GM12878 (cell line): ENCODE data around the gene PREX1. TPM values are rescaled to one million over a fixed set of nuclear protein-coding genes. Genes with fewer than 3 reads are reported as not detected.

Experiments
- ATAC-seq: fragments of 200-7000 bp; cut with Tn5 transposase; 3 replicates; pipeline ENCODE4 v1.9.1; 2020; ENCODE audit warnings: mild to moderate bottlenecking, moderate library complexity
- BruUV-seq: library from RNA; stranded (reverse); fragments of 400-500 nt; replicated peaks from 2 replicates; lab custom pipeline; 2021; lab: Mats Ljungman, UMichigan
- CTCF ChIA-PET: fragments of 300-600 bp; sonication (Branson Sonifier 250); formaldehyde crosslinking; extraction: SDS; loops from one replicate; lab custom pipeline; 2021; ENCODE audit warnings: inconsistent platforms; lab: Yijun Ruan, JAX
- POLR2A ChIA-PET: fragments of 350-600 bp; formaldehyde crosslinking; extraction: SDS; loops from one replicate; lab custom pipeline; 2021; ENCODE audit warnings: inconsistent platforms; lab: Charles Lee
- RAD21 ChIA-PET: fragments of 300-600 bp; sonication (Branson Sonifier 250); formaldehyde crosslinking; loops from one replicate; lab custom pipeline; 2023; ENCODE audit warnings: antibody characterized with exemption; ENCODE audit not compliant: unreplicated experiment; lab: Charles Lee
- SMC1A ChIA-PET: fragments of 300-600 bp; sonication (Branson Sonifier 250); formaldehyde crosslinking; loops from one replicate; lab custom pipeline; 2023; ENCODE audit not compliant: unreplicated experiment, uncharacterized antibody; lab: Charles Lee
- DNase-seq: peaks from one replicate; pipeline ENCODE4 v3.0.0-alpha.2; 2011; ENCODE audit warnings: low read depth, low spot score
- FAIRE-seq: peaks from 3 replicates; lab custom pipeline; 2011; peaks lifted over from hg19 to GRCh38; lab: Jason Lieb, UNC
- H2AFZ ChIP-seq: 2 replicates; pipeline ENCODE4 v1.6.0; 2011; ENCODE audit warnings: low read depth, low read length, control low read depth; ENCODE audit not compliant: control insufficient read depth
- H3K27ac ChIP-seq: 2 replicates; pipeline ENCODE4 v1.5.1; 2011; ENCODE audit warnings: control low read depth; ENCODE audit not compliant: control insufficient read depth, insufficient read depth
- H3K27me3 ChIP-seq, 2 experiments: replicated peaks in 1 of 2; 2 replicates each; pipeline versions ENCODE4 v1.6.0 to v1.6.1; 2011; ENCODE audit warnings: low read length in 1 of 2; ENCODE audit not compliant: control insufficient read depth in 2 of 2, insufficient read depth in 2 of 2
- H3K36me3 ChIP-seq, 2 experiments: 2 replicates each; pipeline ENCODE4 v1.5.1; 2011; ENCODE audit warnings: low read length in 1 of 2; ENCODE audit not compliant: control insufficient read depth in 2 of 2, insufficient read depth in 2 of 2
- H3K4me1 ChIP-seq: 2 replicates; pipeline ENCODE4 v1.6.1; 2011; ENCODE audit warnings: mild to moderate bottlenecking, low read length, moderate library complexity, mixed read lengths; ENCODE audit not compliant: control insufficient read depth, insufficient read depth
- H3K4me2 ChIP-seq: 2 replicates; pipeline ENCODE4 v1.6.0; 2011; ENCODE audit warnings: control low read depth; ENCODE audit not compliant: control insufficient read depth, insufficient read depth
- H3K4me3 ChIP-seq: fragments of 200-600 bp; sonication (generic); 2 replicates; pipeline ENCODE4 v1.5.1; 2016
- H3K79me2 ChIP-seq: 2 replicates; pipeline ENCODE4 v1.6.0; 2011; ENCODE audit warnings: low read length; ENCODE audit not compliant: control insufficient read depth, insufficient read depth
- H3K9ac ChIP-seq: 2 replicates; pipeline ENCODE4 v1.8.0; 2011; ENCODE audit warnings: low read length, control low read depth, mixed read lengths; ENCODE audit not compliant: control insufficient read depth, insufficient read depth
- H3K9me3 ChIP-seq: replicated peaks from 3 replicates; pipeline ENCODE4 v1.5.1; 2011; ENCODE audit warnings: mild to moderate bottlenecking, low read length; ENCODE audit not compliant: control insufficient read depth, insufficient read depth
- H4K20me1 ChIP-seq: 2 replicates; pipeline ENCODE4 v1.6.0; 2011; ENCODE audit not compliant: control insufficient read depth, insufficient read depth
- ATF7 ChIP-seq: fragments of 450-650 bp; IDR thresholded peaks from 2 replicates; pipeline ENCODE4 v1.6.1; 2016; ENCODE audit warnings: low read depth, mild to moderate bottlenecking
- BMI1 ChIP-seq: fragments of 450-650 bp; IDR thresholded peaks from 2 replicates; pipeline ENCODE4 v1.6.1; 2016; ENCODE audit warnings: mild to moderate bottlenecking, moderate library complexity, borderline replicate concordance
- CEBPB ChIP-seq, 2 experiments: fragments of 150-350 bp in 1 of 2; IDR thresholded peaks; 2 replicates each; pipeline ENCODE4 v1.6.1; 2012 to 2014; ENCODE audit warnings: low read depth in 2 of 2, low read length in 2 of 2, borderline replicate concordance in 1 of 2, inconsistent platforms in 1 of 2
- CUX1 ChIP-seq: IDR thresholded peaks from 2 replicates; pipeline ENCODE4 v1.6.1; 2012; ENCODE audit warnings: improper control_type of control experiment, low read depth, low read length; ENCODE audit not compliant: insufficient replicate concordance
- EGR1 ChIP-seq, 2 experiments: IDR thresholded peaks; 1 replicate in 1 of 2; 2 replicates in 1 of 2; pipeline ENCODE4 v1.6.1; 2011 to 2012; ENCODE audit warnings: low read depth in 2 of 2, low read length in 2 of 2, borderline replicate concordance in 1 of 2, mild to moderate bottlenecking in 1 of 2, moderate library complexity in 1 of 2
- EP300 ChIP-seq, 2 experiments: fragments of 150-350 bp in 1 of 2; IDR thresholded peaks; 2 replicates each; pipeline ENCODE4 v1.6.1; 2011 to 2012; ENCODE audit warnings: low read depth in 2 of 2, low read length in 2 of 2, borderline replicate concordance in 1 of 2, improper control_type of control experiment in 1 of 2, inconsistent platforms in 1 of 2; ENCODE audit not compliant: control insufficient read depth in 1 of 2
- GABPA ChIP-seq: IDR thresholded peaks from 2 replicates; pipeline ENCODE4 v1.6.1; 2014; ENCODE audit warnings: antibody characterized with exemption, low read depth, mild to moderate bottlenecking, inconsistent platforms
- HDAC6 ChIP-seq: fragments of 200-600 bp; sonication (generic); IDR thresholded peaks from one replicate; pipeline ENCODE4 v1.8.0; 2017; ENCODE audit warnings: antibody characterized with exemption; ENCODE audit not compliant: unreplicated experiment
- IKZF1 ChIP-seq: fragments of 450-650 bp; conservative IDR thresholded peaks from 2 replicates; pipeline ENCODE4 v1.6.1; 2017; ENCODE audit warnings: antibody characterized with exemption, mild to moderate bottlenecking
- IKZF2 ChIP-seq, 2 experiments: fragments of 450-650 bp; IDR thresholded peaks; 2 replicates each; pipeline ENCODE4 v1.6.1; 2017; ENCODE audit warnings: mild to moderate bottlenecking in 2 of 2, moderate library complexity in 2 of 2
- KDM1A ChIP-seq: fragments of 200-600 bp; sonication (generic); IDR thresholded peaks from 2 replicates; pipeline ENCODE4 v1.6.1; 2016; ENCODE audit warnings: borderline replicate concordance
- TAF1 ChIP-seq: IDR thresholded peaks from 2 replicates; pipeline ENCODE4 v1.6.1; 2011; ENCODE audit warnings: mild to moderate bottlenecking, low read depth, low read length, borderline replicate concordance
- ZZZ3 ChIP-seq: IDR thresholded peaks from 2 replicates; pipeline ENCODE4 v1.6.1; 2011; ENCODE audit warnings: low read depth; ENCODE audit not compliant: control insufficient read depth, insufficient read length
- WGBS: methylation state at CpG from one replicate; pipeline ENCODE4 v1.1.6; 2016; ENCODE audit warnings: low lambda C conversion rate; ENCODE audit not compliant: insufficient replicate concordance, insufficient coverage; ENCODE audit errors: missing lambda C conversion rate; 5-methylcytosine and 5-hydroxymethylcytosine counted together
- in situ Hi-C: fragments of 300-500 bp; cut with MboI; formaldehyde crosslinking; loops from 9 replicates; pipeline ENCODE4 v1.14.3; 2018; ENCODE audit warnings: mixed read lengths
- intact Hi-C: fragments of 100-400 bp; cut with micrococcal nuclease; formaldehyde crosslinking; loops from one replicate; pipeline ENCODE4 v1.14.2; 2022; ENCODE audit not compliant: unreplicated experiment
- polyA plus RNA-seq, 11 experiments: library from polyadenylated mRNA; depleted of rRNA in 4 of 11; unstranded in 6 of 11; stranded (reverse) in 5 of 11; fragments of >200 nt; fragmentation: Nextera tagmentation in 4 of 11; fragmentation: Illumina TruSeq in 1 of 11; extraction: Ambion mirVana in 4 of 11; extraction: Trizol in 1 of 11; gene quantifications; 1 replicate in 1 of 11; 2 replicates in 10 of 11; pipeline versions ENCODE4 v1.2.1 to v1.2.3, GENCODE V29; 2011 to 2016; ENCODE audit warnings: inconsistent platforms in 2 of 11, missing spikeins in 2 of 11, low read depth in 1 of 11
- total RNA-seq, 4 experiments: library from RNA; depleted of rRNA in 3 of 4; stranded (reverse); fragments of >200 nt in 3 of 4; fragmentation: Illumina TruSeq in 1 of 4; extraction: Trizol in 1 of 4; gene quantifications; 2 replicates each; pipeline versions ENCODE4 v1.2.1 to v1.2.3, GENCODE V29; 2013 to 2021
- TF ChIP-seq, protein P1 (sequence below): IDR thresholded peaks from 2 replicates; pipeline ENCODE4 v1.6.1; 2011; ENCODE audit warnings: mild to moderate bottlenecking, low read depth, low read length, moderate library complexity; ENCODE audit not compliant: insufficient replicate concordance
- TF ChIP-seq, protein P2 (sequence below): IDR thresholded peaks from 2 replicates; pipeline ENCODE4 v1.6.1; 2011; ENCODE audit warnings: low read depth, mild to moderate bottlenecking, low read length, moderate library complexity, borderline replicate concordance; ENCODE audit errors: extremely low read depth

Gene PREX1
- total and polyA plus RNA-seq, 10 of the 15 experiments (the other 5 are each of a cell fraction or from before 2014, with no cell fraction given) = 2.6 to 114 (median 38.9) TPM

GRCh38 chr20:48822879-48823385 is 4.9 kb downstream of the PREX1 start:
- POLR2A ChIA-PET = interaction anchor here (0.8 to 1.4 kb wide), 3 partner anchors 10 to 23 kb away, joined by 3 to 5 read pairs (median 3); no protein-coding TSS in a partner anchor
- ATAC-seq = peak; percentile 1; the same call in 2 of the 3 replicates
- peak overlapping the region; percentile 86 for H3K27ac ChIP-seq
- H2AFZ ChIP-seq = no peak overlapping the region
- no peaks in the 10 kb centered on the region for H3K27me3 ChIP-seq
- H3K4me1 ChIP-seq = peaks cover 51% of the 10 kb centered on the region
- peaks cover 97% of the 10 kb centered on the region for H3K79me2 ChIP-seq
- H3K9me3 ChIP-seq = no peaks in the 10 kb centered on the region
- SMC1A ChIA-PET = interaction anchor here (0.9 to 2.1 kb wide), 12 partner anchors 23 to 202 kb away, joined by 3 to 11 read pairs (median 4); no protein-coding TSS in a partner anchor
- peak overlapping the region; percentile 88 for H3K4me2 ChIP-seq
- peak; percentile 44 for FAIRE-seq
- no peaks in the 10 kb centered on the region for H4K20me1 ChIP-seq
- WGBS = 1% methylated on average over 8 of the region's 8 CpGs
- peak; percentile 40 for DNase-seq
- H3K9ac ChIP-seq = peak overlapping the region; percentile 94
- RAD21 ChIA-PET = interaction anchor here (0.6 to 3.5 kb wide), 12 partner anchors 24 to 166 kb away, joined by 3 to 17 read pairs (median 4); no protein-coding TSS in a partner anchor
- H3K4me3 ChIP-seq = peak overlapping the region; percentile 99
- BruUV-seq = no TSS peak
- CTCF ChIA-PET = interaction anchor here (0.6 to 1.5 kb wide), 6 partner anchors 35 to 166 kb away, joined by 3 to 5 read pairs (median 3); no protein-coding TSS in a partner anchor
- intact Hi-C loops (no loop called here), in situ Hi-C loops (no loop called here)
- H3K36me3 ChIP-seq = peaks cover 1 to 3% of the 10 kb centered on the region in 2 experiments; a peak in 1 of 4 replicates
- TF ChIP-seq ZZZ3 = no peak
- no peak for TF ChIP-seq KDM1A
- no peak for TF ChIP-seq GABPA
- TF ChIP-seq HDAC6 = no peak
- no peak for TF ChIP-seq CUX1
- peak in 1 of 2 experiments; percentile 23; a peak in 1 of 4 replicates for TF ChIP-seq EP300 (IDR thresholded peaks at IDR 0.05; ENCODE audit: borderline replicate concordance in 1 of 2, control insufficient read depth in 1 of 2, low read depth in 2 of 2, low read length in 2 of 2)
- TF ChIP-seq TAF1 = no peak
- no peak for TF ChIP-seq CEBPB (IDR thresholded peaks at IDR 0.05; ENCODE audit: borderline replicate concordance in 1 of 2, low read depth in 2 of 2, low read length in 2 of 2)
- peak; percentile 78 to 86 for TF ChIP-seq IKZF2 (IDR thresholded peaks at IDR 0.05)
- no peak for TF ChIP-seq BMI1
- peak; percentile 54 for TF ChIP-seq IKZF1
- TF ChIP-seq, protein P1, sequence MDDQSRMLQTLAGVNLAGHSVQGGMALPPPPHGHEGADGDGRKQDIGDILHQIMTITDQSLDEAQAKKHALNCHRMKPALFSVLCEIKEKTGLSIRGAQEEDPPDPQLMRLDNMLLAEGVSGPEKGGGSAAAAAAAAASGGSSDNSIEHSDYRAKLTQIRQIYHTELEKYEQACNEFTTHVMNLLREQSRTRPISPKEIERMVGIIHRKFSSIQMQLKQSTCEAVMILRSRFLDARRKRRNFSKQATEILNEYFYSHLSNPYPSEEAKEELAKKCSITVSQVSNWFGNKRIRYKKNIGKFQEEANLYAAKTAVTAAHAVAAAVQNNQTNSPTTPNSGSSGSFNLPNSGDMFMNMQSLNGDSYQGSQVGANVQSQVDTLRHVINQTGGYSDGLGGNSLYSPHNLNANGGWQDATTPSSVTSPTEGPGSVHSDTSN = no peak
- TF ChIP-seq EGR1 (IDR thresholded peaks at IDR 0.05; ENCODE audit: borderline replicate concordance in 1 of 2, low read depth in 2 of 2, low read length in 2 of 2) = no peak
- TF ChIP-seq, protein P2, sequence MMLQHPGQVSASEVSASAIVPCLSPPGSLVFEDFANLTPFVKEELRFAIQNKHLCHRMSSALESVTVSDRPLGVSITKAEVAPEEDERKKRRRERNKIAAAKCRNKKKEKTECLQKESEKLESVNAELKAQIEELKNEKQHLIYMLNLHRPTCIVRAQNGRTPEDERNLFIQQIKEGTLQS = no peak
- TF ChIP-seq ATF7 = no peak
